Heart left ventricle (tissue), 16 donors: ENCODE results near the gene NXPE3. TPM values are rescaled to one million over a fixed set of nuclear protein-coding genes. Genes with fewer than 3 reads are reported as not detected.

Experiments used
- ATAC-seq, 4 donors: fragments of 200-7000 bp; cut with Tn5 transposase; one replicate each; pipeline ENCODE4 v1.9.1; 2020 to 2022; ENCODE audit warnings: moderate library complexity in 4 of 4, mild to moderate bottlenecking in 3 of 4, moderate number of reproducible peaks in 1 of 4
- DNase-seq, 5 donors: peaks; one replicate each; pipeline ENCODE4 v3.0.0-alpha.2; 2020
- H3K27ac ChIP-seq, 12 donors: fragments of 200-600 bp; sonication (generic) in 4 of 12; one replicate each; pipeline versions ENCODE4 v1.5.0 to v1.8.0; 2016 to 2022; ENCODE audit warnings: mild to moderate bottlenecking in 2 of 12
- H3K27me3 ChIP-seq, 9 donors: fragments of 200-600 bp; sonication (generic) in 2 of 9; one replicate each; pipeline versions ENCODE4 v1.5.1 to v1.8.0; 2016 to 2022; ENCODE audit warnings: mild to moderate bottlenecking in 3 of 9
- H3K36me3 ChIP-seq, 9 donors: fragments of 200-600 bp; sonication (generic) in 2 of 9; one replicate each; pipeline versions ENCODE4 v1.5.0 to v1.8.0; 2018 to 2022; ENCODE audit warnings: mild to moderate bottlenecking in 2 of 9
- H3K4me1 ChIP-seq, 12 donors: fragments of 200-600 bp; sonication (generic) in 4 of 12; one replicate each; pipeline versions ENCODE4 v1.5.0 to v1.8.0; 2016 to 2022; ENCODE audit warnings: mild to moderate bottlenecking in 3 of 12
- H3K4me3 ChIP-seq, 12 donors: fragments of 200-600 bp; sonication (generic) in 4 of 12; one replicate each; pipeline versions ENCODE4 v1.5.0 to v1.8.0; 2017 to 2022; ENCODE audit warnings: mild to moderate bottlenecking in 9 of 12, moderate library complexity in 4 of 12
- H3K9me3 ChIP-seq, 12 donors: fragments of 200-600 bp; sonication (generic) in 4 of 12; one replicate each; pipeline versions ENCODE4 v1.5.0 to v1.8.0; 2016 to 2022; ENCODE audit warnings: mild to moderate bottlenecking in 1 of 12
- CTCF ChIP-seq, 12 donors: fragments of 200-600 bp; sonication (generic) in 4 of 12; IDR thresholded peaks; one replicate each; pipeline versions ENCODE4 v1.5.0 to v1.8.0; 2018 to 2022; ENCODE audit warnings: antibody characterized with exemption in 12 of 12, mild to moderate bottlenecking in 5 of 12
- POLR2A ChIP-seq, 2 donors: fragments of 450-650 bp; IDR thresholded peaks; one replicate each; pipeline ENCODE4 v1.6.1; 2017; ENCODE audit warnings: antibody characterized with exemption in 2 of 2, mild to moderate bottlenecking in 2 of 2, moderate library complexity in 2 of 2
- WGBS, 4 donors: extraction: QIAGEN DNeasy Blood & Tissue Kit in 2 of 4; methylation state at CpG; one replicate each; pipeline versions ENCODE4 v1.1.5 to v1.1.7; 2013 to 2018; 5-methylcytosine and 5-hydroxymethylcytosine counted together
- intact Hi-C, 10 donors: fragments of 100-400 bp; cut with DNase I; formaldehyde crosslinking; loops; one replicate each; pipeline versions ENCODE4 v1.11.1 to v1.14.2; 2022
- polyA plus RNA-seq, 2 donors: library from polyadenylated mRNA; stranded (reverse); fragments of 200-250 nt; gene quantifications; one replicate each; pipeline ENCODE4 v1.2.3, GENCODE V29; 2013
- total RNA-seq, 9 donors: library from RNA; depleted of rRNA in 2 of 9; stranded (reverse); fragments of >200 nt in 2 of 9; fragmentation: NEBNext Ultra II Directional in 3 of 9; extraction: Animal tissue kit (Norgen Biotek cat#: 25700) in 3 of 9; gene quantifications; one replicate each; pipeline versions ENCODE4 v1.1.0 to v1.2.4, GENCODE V29; 2016 to 2023
- donor health status: ischemic (EF 13 %, LVEDD 7.1; RV severe dilation, severe dysfunction).
- donor health status: healthy with polysubstance abuse.
- donor health status: DM: no; HTN: yes; CAD: no.
- donor health status: DM: no; HTN: no; CAD: no.
- donor health status: ischemic (EF 25% LVEDD 6.9; RV normal size, moderate dysfunction).
- donor health status: ischemic (EF 25% LVEDD 5.7; RV mildly dilated, moderate dysfunction).
- donor health status: healthy.
- donor health status: DM: yes; HTN: yes; CAD: no.
- donor health status: ischemic (EF 35%, LVEDD 5.7; RV mildly dilated, moderate dysfunction).
- donor health status: nonischemic (EF 11% LVEDD 7.7; RV severe dilation, severe dysfunction).
- donor health status: DM: yes; HTN: yes; CAD: no.
- donor health status: PGD.
- donor health status: ischemic (EF 29% LVEDD 5.4; RV normal size, mild dysfunction).
- donor health status: nonischemic (EF 23%, LVEDD 6.1; RV moderate dilation, normal function).

NXPE3 gene
- total and polyA plus RNA-seq, 11 donors: 13.3 to 43.8 (median 35.6) TPM

DNA sequence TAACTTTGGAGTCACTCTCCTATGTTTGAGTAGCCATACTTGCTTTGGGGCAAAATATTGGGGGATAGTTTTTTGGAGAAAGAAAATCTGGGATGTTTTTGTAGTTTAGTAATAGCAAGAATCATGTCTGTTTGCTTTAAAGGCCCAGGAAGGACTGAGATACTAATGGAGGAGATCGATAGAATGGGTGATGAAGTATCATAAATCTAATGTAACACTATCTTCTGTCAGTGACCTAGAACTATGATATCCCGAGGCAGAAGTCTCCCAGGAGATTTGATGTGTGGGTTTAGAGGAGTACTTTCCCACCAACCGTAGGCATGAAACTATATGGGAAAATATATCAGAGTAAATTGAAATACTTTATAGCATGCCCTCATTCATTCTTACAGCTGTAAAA is 49.3 kb downstream of the NXPE3 start:
- 8 to 25% (median 21%) methylated on average over 3 of the region's 3 CpGs for WGBS, 4 donors
- peaks cover 0 to 38% (median 33%) of the 10 kb centered on the region in 12 donors for H3K4me1 ChIP-seq

DNA sequence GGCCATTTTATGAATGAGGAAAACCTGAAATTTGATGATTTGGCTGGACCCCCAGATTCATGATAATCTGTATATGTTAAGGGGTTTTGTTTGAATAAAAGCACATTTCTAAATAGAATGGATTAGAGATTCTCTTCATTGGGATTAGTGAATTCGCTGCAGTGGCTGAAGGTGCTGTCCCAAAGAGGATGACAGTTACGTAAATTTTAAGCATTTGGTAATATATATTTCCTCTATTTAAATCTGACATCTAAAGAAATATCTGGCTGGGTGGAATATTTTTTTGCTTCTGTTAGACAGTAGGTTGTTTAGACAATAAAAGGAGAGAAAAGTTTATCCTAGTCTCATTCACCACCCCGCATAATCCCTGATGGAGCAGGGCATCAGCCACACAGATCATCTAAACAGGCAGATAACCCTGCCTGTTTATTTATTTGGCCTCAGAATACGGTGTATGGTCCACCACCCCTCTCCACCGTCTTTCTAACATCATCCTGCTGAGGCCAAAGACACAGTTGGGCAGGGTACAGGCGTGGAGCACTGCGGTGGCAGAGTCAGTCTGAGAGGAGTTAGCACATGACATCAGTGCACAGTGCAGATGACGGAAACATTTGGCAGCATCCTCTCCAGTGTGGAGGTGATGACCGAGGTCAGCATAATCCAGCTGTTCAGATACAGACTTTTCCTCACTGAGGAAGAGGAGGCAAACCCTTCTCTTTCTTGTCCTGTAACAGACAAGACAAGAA is 49.9 kb downstream of the NXPE3 start:
- peak; percentile 60 to 86 (median 76) for DNase-seq
- peaks cover 0 to 44% (median 36%) of the 10 kb centered on the region in 12 donors for H3K4me1 ChIP-seq

More for the DNA sequence above, 49.3 kb downstream of the NXPE3 start:
- TF ChIP-seq CTCF (IDR thresholded peaks at IDR 0.05) (no peak), POLR2A (IDR thresholded peaks at IDR 0.05) (no peak)
- no peak for DNase-seq
- Histone ChIP-seq H3K27ac (peak overlapping the region; percentile 34 to 91 (median 85)), H3K27me3 (no peaks in the 10 kb centered on the region), H3K9me3 (no peaks in the 10 kb centered on the region), H3K36me3 (peaks cover 0 to 3% (median 0%) of the 10 kb centered on the region in 9 donors), H3K4me3 (peak overlapping the region in 11 of 12 donors; percentile 37 to 71 (median 63))
- intact Hi-C loops: loop anchor here in 2 of 10 donors (10.0 kb wide), 2 partner anchors 117 to 907 kb away; no protein-coding TSS in a partner anchor
- ATAC-seq: no peak

DNA sequence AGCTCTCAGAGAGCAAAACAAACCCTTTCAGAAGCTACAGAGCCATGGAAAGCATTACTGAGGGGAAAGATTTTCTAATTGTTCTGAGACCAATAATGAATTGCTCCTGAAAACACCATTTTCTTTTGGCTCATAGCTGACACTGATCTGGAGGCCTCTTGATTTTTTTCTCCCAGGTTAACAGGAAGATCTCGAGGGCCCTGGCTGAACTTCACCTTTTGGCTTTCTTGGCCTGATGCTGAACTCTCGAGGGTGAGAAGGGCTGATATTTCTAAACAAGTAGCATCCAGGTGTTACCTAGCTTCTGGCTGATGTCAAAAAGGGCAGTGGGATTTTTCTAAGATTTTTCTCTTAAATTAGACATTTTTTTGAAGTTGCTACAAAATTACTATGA is 50.4 kb downstream of the NXPE3 start:
- intact Hi-C loops: loop anchor here in 2 of 10 donors (10.0 kb wide), 2 partner anchors 115 to 905 kb away; no protein-coding TSS in a partner anchor
- no peaks in the 10 kb centered on the region for H3K9me3 ChIP-seq
- TF ChIP-seq CTCF (IDR thresholded peaks at IDR 0.05) (no peak), POLR2A (IDR thresholded peaks at IDR 0.05) (no peak)
- ATAC-seq (no peak), DNase-seq (no peak)
- peaks cover 0 to 50% (median 36%) of the 10 kb centered on the region in 12 donors for H3K4me1 ChIP-seq
- H3K4me3 ChIP-seq: peak overlapping the region in 7 of 12 donors; percentile 52 to 71 (median 65)
- H3K36me3 ChIP-seq: no peaks in the 10 kb centered on the region
- no peaks in the 10 kb centered on the region for H3K27me3 ChIP-seq
- H3K27ac ChIP-seq: peak overlapping the region; percentile 48 to 91 (median 85)
- WGBS, 4 donors: 39 to 54% (median 46%) methylated on average over 2 of the region's 2 CpGs

More for the DNA sequence above, 49.9 kb downstream of the NXPE3 start:
- WGBS, 4 donors: 22 to 28% (median 25%) methylated on average over 9 of the region's 9 CpGs
- intact Hi-C loops: loop anchor here in 2 of 10 donors (10.0 kb wide), 2 partner anchors 116 to 906 kb away; no protein-coding TSS in a partner anchor
- H3K9me3 ChIP-seq: no peaks in the 10 kb centered on the region
- H3K36me3 ChIP-seq: no peaks in the 10 kb centered on the region
- peak overlapping the region in 9 of 12 donors; percentile 51 to 71 (median 65) for H3K4me3 ChIP-seq
- H3K27ac ChIP-seq: peak overlapping the region; percentile 48 to 91 (median 85)
- TF ChIP-seq CTCF (IDR thresholded peaks at IDR 0.05): no peak
- no peak for TF ChIP-seq POLR2A (IDR thresholded peaks at IDR 0.05)
- ATAC-seq: peak; percentile 88 to 96 (median 94)
- no peaks in the 10 kb centered on the region for H3K27me3 ChIP-seq

- no peaks in the 10 kb centered on the region for H3K9me3 ChIP-seq
- TF ChIP-seq CTCF (IDR thresholded peaks at IDR 0.05): no peak
- no peak for TF ChIP-seq POLR2A (IDR thresholded peaks at IDR 0.05)
- no peaks in the 10 kb centered on the region for H3K27me3 ChIP-seq
- H3K4me1 ChIP-seq: peaks cover 0 to 51% (median 36%) of the 10 kb centered on the region in 12 donors
- 74 to 80% (median 76%) methylated on average over 2 of the region's 2 CpGs for WGBS, 4 donors
- DNase-seq: no peak
- intact Hi-C loops: loop anchor here in 3 of 10 donors (2.0 to 10.0 kb wide), 3 partner anchors 17 to 905 kb away; no protein-coding TSS in a partner anchor
- H3K4me3 ChIP-seq: peak overlapping the region in 1 of 12 donors; percentile 52
- no peaks in the 10 kb centered on the region for H3K36me3 ChIP-seq
- peak overlapping the region in 8 of 12 donors; percentile 79 to 91 (median 86) for H3K27ac ChIP-seq
- ATAC-seq: no peak
These were observed 50.9 kb downstream of the NXPE3 start for GRCh38 chr3:101829874-101830273.
